ENCODE results near the gene RAD51B.

The RAD51B gene

DNA sequence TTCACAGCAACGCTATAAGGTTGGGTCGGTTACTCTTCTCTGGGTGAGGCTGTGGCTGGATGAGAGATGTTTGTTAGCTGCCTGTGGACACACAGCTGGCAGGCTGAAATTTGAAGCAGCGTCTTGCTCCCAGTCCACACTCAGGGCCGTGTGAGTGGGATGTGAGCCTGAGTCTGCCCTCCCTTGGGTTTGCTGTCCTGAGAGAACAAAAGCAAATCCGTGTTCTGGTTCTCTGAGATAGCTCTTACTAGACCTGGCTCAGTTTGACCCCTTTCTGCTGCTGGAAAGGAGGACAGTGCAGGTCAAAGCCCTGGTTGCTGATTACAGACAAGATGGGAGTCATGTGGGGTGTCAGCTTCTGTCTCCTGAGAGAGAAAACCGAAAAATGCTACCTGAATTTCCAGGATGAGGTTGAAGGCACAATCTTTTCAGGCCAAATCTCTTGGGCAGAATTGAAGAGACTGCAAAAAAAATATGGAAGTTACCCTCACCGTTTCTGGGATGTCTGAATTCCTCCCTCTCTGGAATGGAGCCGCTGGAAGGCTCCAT is 702.5 kb downstream of the RAD51B start:
- Histone ChIP-seq H3K27me3 (replicated peaks; ENCODE audit: insufficient read depth, low read length) (no peaks in the 10 kb centered on the region), H2AFZ (ENCODE audit: low read length) (no peak overlapping the region), H4K20me1 (ENCODE audit: insufficient read depth, low read length) (no peaks in the 10 kb centered on the region), H3F3A (ENCODE audit: insufficient read depth, low read length) (no peaks in the 10 kb centered on the region), H3K4me3 (ENCODE audit: low read length) (no peak overlapping the region), H3K9me3 (replicated peaks; ENCODE audit: insufficient read depth, low read length) (no peaks in the 10 kb centered on the region), H3K27ac (ENCODE audit: low read length) (no peak overlapping the region), H3K4me2 (ENCODE audit: low read depth, low read length) (no peak overlapping the region), H3K36me3 (replicated peaks; ENCODE audit: insufficient read depth, low read length) (no peaks in the 10 kb centered on the region), H3K9ac (ENCODE audit: low read length) (no peak overlapping the region), H3K4me1 (ENCODE audit: low read length) (0 out of 2 replicates have a peak, but pooled peaks cover 7% of the 10 kb centered on the region), H3K9me2 (replicated peaks; ENCODE audit: insufficient read depth, low read length) (no peaks in the 10 kb centered on the region), H3K79me2 (ENCODE audit: low read length) (no peaks in the 10 kb centered on the region)
- TF ChIP-seq EZH2 (optimal IDR thresholded peaks at IDR 0.05; ENCODE audit: low read depth, low read length) (no peak), EZH2phosphoT487 (IDR thresholded peaks at IDR 0.05; ENCODE audit: low read length) (no peak)
- TF ChIP-seq, protein P1, sequence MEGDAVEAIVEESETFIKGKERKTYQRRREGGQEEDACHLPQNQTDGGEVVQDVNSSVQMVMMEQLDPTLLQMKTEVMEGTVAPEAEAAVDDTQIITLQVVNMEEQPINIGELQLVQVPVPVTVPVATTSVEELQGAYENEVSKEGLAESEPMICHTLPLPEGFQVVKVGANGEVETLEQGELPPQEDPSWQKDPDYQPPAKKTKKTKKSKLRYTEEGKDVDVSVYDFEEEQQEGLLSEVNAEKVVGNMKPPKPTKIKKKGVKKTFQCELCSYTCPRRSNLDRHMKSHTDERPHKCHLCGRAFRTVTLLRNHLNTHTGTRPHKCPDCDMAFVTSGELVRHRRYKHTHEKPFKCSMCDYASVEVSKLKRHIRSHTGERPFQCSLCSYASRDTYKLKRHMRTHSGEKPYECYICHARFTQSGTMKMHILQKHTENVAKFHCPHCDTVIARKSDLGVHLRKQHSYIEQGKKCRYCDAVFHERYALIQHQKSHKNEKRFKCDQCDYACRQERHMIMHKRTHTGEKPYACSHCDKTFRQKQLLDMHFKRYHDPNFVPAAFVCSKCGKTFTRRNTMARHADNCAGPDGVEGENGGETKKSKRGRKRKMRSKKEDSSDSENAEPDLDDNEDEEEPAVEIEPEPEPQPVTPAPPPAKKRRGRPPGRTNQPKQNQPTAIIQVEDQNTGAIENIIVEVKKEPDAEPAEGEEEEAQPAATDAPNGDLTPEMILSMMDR (IDR thresholded peaks at IDR 0.05; ENCODE audit: low read length) = no peak
- DNase-seq = no peak

DNA sequence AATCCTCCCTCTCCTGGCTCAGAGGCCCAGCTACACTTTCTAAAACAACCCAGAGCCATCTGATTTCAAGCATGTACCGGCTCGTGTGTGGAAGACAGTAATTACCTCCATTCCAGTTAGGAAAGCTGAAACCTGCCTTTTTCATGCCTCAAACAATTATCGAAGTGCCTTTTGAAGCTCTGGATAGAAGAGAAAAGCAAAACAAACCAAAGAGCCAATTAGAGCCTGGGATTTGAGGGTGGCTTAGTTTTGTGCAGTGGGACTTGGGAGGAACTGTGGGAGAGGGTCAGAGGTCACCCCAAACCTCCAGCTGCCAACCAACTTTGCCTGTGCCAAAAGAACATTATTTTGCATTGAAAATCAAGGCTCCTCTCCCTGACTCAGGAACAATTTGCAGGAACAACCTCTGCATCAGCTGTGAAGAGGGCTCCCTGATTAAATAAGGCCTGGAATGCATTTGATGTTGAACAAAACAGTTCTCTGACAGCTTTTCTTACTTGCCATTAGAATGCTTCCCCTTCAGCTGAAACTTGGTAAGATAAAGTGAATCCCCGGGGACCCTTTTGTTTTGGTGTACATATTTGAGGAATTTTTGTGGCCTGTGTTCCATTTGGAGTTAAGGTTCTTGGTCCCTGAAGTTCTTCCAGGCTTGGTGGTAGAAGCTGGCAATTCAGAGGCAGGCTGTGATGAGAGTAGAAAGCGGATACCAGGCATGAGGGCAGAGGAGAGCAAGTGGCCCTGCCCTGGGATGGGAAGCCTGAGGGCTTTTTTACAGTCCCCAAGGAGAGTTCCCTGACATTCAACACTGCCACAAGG is 703.1 kb downstream of the RAD51B start:
- H3K27ac ChIP-seq (ENCODE audit: low read length) = no peak overlapping the region
- no peaks in the 10 kb centered on the region for H3K79me2 ChIP-seq (ENCODE audit: low read length)
- H4K20me1 ChIP-seq (ENCODE audit: insufficient read depth, low read length) = no peaks in the 10 kb centered on the region
- H2AFZ ChIP-seq (ENCODE audit: low read length) = no peak overlapping the region
- no peak for DNase-seq
- no peaks in the 10 kb centered on the region for H3K9me2 ChIP-seq (replicated peaks; ENCODE audit: insufficient read depth, low read length)
- no peak overlapping the region for H3K9ac ChIP-seq (ENCODE audit: low read length)
- no peak overlapping the region for H3K4me3 ChIP-seq (ENCODE audit: low read length)
- H3K9me3 ChIP-seq (replicated peaks; ENCODE audit: insufficient read depth, low read length) = no peaks in the 10 kb centered on the region
- H3F3A ChIP-seq (ENCODE audit: insufficient read depth, low read length) = no peaks in the 10 kb centered on the region
- H3K36me3 ChIP-seq (replicated peaks; ENCODE audit: insufficient read depth, low read length) = no peaks in the 10 kb centered on the region
- H3K4me2 ChIP-seq (ENCODE audit: low read depth, low read length) = no peak overlapping the region
- 0 out of 2 replicates have a peak, but pooled peaks cover 7% of the 10 kb centered on the region for H3K4me1 ChIP-seq (ENCODE audit: low read length)
- H3K27me3 ChIP-seq (replicated peaks; ENCODE audit: insufficient read depth, low read length) = no peaks in the 10 kb centered on the region
- TF ChIP-seq EZH2 (optimal IDR thresholded peaks at IDR 0.05; ENCODE audit: low read depth, low read length) (no peak), EZH2phosphoT487 (IDR thresholded peaks at IDR 0.05; ENCODE audit: low read length) (no peak)
- TF ChIP-seq, protein P1 (IDR thresholded peaks at IDR 0.05; ENCODE audit: low read length) = no peak

DNA sequence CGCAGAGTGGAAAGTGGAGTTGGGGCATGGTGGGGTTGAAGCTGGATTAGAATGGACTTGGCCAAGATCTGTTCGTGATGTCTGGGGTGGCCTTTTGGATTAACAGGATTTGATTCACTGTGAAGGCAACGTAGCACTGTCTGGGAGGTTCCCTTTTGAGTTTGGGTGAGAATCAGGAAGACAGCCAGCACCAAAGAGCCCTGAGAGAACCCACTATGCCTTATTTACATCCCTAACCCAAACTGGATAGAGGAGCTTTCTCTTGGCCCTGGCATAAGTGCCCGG is 703.7 kb downstream of the RAD51B start:
- no peak for DNase-seq
- Histone ChIP-seq H3F3A (ENCODE audit: insufficient read depth, low read length) (no peaks in the 10 kb centered on the region), H2AFZ (ENCODE audit: low read length) (no peak overlapping the region), H3K4me1 (ENCODE audit: low read length) (0 out of 2 replicates have a peak, but pooled peaks cover 7% of the 10 kb centered on the region), H3K4me2 (ENCODE audit: low read depth, low read length) (no peak overlapping the region), H3K9ac (ENCODE audit: low read length) (no peak overlapping the region), H3K27ac (ENCODE audit: low read length) (no peak overlapping the region), H3K9me2 (replicated peaks; ENCODE audit: insufficient read depth, low read length) (no peaks in the 10 kb centered on the region), H3K79me2 (ENCODE audit: low read length) (no peaks in the 10 kb centered on the region), H3K36me3 (replicated peaks; ENCODE audit: insufficient read depth, low read length) (no peaks in the 10 kb centered on the region), H3K27me3 (replicated peaks; ENCODE audit: insufficient read depth, low read length) (no peaks in the 10 kb centered on the region), H4K20me1 (ENCODE audit: insufficient read depth, low read length) (no peaks in the 10 kb centered on the region), H3K9me3 (replicated peaks; ENCODE audit: insufficient read depth, low read length) (no peaks in the 10 kb centered on the region), H3K4me3 (ENCODE audit: low read length) (no peak overlapping the region)
- TF ChIP-seq, protein P1 (IDR thresholded peaks at IDR 0.05; ENCODE audit: low read length) = no peak
- no peak for TF ChIP-seq EZH2 (optimal IDR thresholded peaks at IDR 0.05; ENCODE audit: low read depth, low read length)
- no peak for TF ChIP-seq EZH2phosphoT487 (IDR thresholded peaks at IDR 0.05; ENCODE audit: low read length)
